GM04504 (cell line): ENCODE data around the gene ROBO2.

Experiments
- DNase-seq: peaks from one replicate; pipeline ENCODE4 v3.0.0-alpha.2; 2012; ENCODE audit warnings: low read depth

Gene ROBO2

DNA sequence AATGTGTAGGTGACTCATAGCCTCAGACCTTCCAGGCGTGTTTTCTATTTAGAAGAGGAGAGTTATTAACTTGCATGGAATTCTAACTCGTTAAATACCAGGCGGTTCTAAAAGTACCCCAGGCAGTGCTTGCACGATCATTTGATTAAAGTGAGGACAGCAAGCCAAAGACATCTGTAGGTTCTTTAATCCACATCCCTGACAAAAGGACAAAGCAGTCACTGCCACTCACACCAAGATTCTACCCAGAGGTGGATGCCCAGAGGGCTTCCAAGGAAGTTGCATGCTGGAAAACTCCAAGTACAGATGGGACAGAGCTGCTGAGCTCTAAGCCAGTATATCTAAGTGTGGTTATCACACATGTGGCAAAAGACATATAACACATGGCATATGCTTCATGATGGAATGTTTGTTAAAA, 372.1 kb downstream of the ROBO2 start:
- peak; percentile 72 for DNase-seq

DNA sequence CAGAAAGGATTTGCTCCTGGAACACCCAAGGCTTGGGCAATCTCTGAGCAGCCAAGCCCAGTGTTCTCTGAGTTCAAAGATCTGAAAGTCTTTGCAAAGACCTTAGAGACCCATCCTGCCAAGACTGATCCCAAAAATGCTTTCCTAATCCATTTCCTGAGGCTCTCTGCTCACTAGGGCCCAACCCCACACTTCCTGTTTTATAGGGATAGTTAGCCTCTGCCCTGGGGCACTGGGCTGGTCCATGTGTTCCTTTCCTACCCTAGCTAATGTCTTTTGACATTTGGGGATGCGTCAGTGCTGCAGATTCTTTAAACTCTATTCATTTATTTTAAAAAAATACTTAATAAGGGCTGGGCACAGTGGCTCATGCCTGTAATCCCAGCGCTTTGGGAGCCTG, 372.7 kb downstream of the ROBO2 start:
- peak; percentile 40 for DNase-seq

GRCh38 chr3:77414881-77415280, 375.0 kb downstream of the ROBO2 start:
- peak; percentile 14 for DNase-seq

DNA sequence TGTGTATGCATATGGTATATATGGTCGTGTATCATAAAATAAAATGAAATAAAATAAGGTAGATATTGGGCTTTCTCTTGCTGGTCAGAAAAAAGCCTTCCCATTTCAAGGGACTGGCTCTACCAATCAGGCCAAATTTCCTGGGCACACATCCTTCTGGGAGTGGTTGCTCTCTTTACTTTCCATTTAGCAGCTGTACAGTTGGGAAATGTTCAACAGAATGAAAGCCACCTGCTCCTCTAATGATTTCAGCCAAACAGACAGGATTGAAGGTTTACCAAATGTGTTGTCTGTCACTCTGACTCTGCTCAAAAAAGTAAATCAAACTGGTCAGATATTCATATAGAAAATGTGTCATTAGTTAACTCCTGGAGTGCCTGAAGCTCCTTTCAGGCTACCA, 380.4 kb downstream of the ROBO2 start:
- no peak for DNase-seq

- no peak for DNase-seq
Measured at GRCh38 chr3:77421916-77422315, 382.0 kb downstream of the ROBO2 start.

- no peak for DNase-seq
Measured at GRCh38 chr3:77426531-77426930, 386.6 kb downstream of the ROBO2 start.

DNA sequence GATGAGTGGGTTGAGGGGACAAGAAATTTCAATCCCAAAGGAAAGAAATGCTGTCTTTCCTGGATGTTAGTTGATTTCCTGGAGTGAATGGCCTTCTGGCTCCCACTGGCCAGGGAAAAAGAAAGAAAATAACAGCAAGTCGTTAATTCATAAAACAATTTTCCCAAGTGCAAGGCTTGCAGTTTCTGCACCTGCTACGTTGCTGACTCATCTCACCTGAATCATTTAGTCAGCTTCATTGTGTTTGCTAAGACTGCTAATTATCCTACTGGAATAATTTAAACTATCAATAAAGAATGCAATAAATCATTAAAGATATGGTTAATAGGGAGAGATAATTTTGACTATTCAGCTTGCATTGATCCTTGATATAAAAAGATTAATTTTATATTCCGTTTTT, 387.6 kb downstream of the ROBO2 start:
- no peak for DNase-seq

DNA sequence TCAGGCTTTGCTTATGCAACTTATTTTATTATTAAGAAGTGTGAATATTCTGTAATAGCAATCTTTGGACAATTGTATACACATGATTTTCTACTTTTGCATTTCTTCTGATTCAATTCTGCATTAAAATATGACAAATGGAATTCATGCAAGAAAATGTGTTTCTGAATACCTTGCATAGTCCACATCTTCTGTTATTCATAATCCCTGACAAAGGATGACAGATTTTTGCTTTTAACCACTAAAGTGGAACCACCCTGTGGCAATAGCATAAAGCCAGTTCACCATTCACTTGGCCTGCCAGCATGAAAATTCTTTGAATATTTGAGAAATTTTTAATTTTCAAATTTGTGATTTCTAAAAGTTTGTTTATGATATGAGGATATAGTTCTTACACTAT, 397.0 kb downstream of the ROBO2 start:
- DNase-seq = no peak

- DNase-seq = no peak
Measured at GRCh38 chr3:77446084-77446483, 406.2 kb downstream of the ROBO2 start.

- no peak for DNase-seq
Measured at GRCh38 chr3:77446761-77447160, 406.9 kb downstream of the ROBO2 start.

GRCh38 chr3:77449459-77450350, 409.8 kb downstream of the ROBO2 start:
- peak; percentile 35 for DNase-seq

GRCh38 chr3:77456431-77456830, 416.5 kb downstream of the ROBO2 start:
- DNase-seq = no peak

DNA sequence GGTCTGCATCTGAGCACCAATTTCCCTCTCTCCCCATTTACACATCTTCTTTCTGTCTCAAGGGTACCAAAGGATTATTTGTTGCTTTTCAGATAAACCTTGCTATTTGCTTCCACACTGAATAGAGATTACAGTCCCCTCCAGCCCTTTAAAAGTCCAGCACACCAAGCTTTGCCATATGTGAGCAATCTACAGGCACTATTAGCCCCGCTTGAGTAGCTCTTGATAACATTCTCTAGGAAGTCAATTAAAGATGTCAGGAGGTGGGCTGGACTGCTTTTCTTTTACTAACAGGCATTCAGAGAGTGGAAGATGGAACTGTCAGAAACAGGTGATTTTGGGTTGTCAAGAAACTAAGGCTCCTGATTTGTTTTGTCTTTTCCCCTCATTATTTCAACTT, 417.0 kb downstream of the ROBO2 start:
- DNase-seq = no peak

DNA sequence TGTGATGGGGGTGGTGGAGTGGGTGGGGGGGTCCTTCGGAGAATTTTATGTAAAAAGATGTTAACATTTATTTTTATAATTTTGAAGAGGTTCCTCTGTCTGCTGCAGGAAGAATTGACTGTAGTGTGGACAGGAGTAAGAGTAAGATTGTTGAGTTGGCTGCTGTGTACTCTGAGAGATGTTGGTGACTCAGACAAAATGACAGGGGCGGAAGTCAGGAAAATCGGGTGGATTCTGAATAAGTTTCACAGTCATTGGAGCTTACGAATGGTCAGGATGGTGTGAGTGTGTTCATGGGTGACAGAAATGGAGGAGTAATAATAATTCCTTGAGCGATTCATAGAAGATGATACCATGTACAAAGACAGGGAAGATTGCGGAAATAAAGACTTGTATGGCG, 420.0 kb downstream of the ROBO2 start:
- no peak for DNase-seq

DNA sequence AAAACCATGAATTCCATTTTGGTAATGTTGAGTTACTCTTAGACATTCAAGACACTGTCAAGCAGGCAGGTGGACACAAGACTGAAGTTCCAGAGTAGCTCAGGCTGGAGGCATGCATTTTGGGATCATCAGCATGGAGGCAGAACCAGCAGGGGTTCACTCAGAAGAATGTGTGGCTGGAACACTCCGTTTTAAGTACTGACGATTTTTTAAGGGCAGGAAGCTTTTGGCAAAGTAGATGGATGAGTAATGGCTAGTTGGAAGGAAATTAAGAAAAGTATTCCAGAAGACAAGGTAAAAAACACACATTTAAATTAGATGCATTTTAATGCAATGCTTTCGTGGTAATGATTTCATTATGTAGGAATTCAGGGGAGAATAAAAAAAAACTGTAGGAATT, 420.4 kb downstream of the ROBO2 start:
- DNase-seq = peak; percentile 23

GRCh38 chr3:77462951-77463350, 423.1 kb downstream of the ROBO2 start:
- DNase-seq = no peak

DNA sequence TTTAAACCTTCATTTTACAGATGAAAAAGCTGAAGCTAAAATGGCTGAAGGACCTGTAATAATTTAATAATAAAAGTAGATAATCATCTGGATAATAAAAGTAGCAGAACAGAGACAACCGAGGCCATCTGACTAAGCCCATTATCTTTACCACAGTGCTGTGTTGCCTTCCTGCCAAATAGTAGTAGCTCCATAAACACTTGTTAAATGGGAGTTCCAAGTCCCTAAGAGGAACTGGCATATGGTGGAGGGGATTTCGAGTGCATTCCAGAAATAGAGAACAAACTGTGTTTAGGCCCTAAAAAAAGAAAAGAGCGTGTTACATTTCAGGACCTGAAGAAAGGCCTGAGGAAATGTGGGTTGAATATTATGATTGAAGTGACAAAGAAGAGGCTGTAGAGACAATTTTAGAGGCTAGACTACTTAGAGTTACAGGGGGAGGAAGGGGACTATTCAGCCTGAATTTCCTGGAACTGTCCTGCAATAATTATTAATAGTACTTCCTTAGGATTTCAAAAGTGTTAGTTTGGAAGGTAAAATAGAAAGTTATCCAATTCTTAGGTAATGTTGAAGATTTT, 424.3 kb downstream of the ROBO2 start:
- DNase-seq = no peak

DNA sequence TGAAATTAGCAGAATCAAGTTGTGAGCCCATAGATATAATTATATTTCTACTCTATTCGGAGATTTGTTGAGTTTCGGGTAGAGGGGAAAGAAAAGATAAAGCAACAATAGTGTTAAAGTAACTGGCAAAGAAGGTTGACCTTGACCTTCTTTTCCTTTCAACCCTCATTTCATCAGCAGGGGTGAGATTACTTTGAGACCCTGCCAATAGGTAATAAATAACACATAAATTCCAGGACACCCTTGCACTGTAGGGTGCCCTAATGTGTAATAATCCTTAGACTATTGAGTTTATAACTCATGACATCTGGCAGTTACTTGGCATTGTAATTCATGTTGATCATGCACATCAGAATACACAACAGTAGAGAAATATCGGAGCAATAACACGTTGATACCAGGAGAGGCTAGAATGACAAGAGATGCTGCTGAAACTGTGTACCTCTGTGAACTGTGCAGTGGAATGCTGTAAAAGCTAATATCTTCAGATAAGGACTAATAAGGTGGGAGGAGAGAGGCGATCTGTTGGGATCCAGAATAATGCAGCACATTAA, 426.7 kb downstream of the ROBO2 start:
- DNase-seq = no peak

GRCh38 chr3:77467702-77468625, 428.1 kb downstream of the ROBO2 start:
- no peak for DNase-seq

- DNase-seq = no peak
Measured at GRCh38 chr3:77468626-77469020, 428.7 kb downstream of the ROBO2 start.

DNA sequence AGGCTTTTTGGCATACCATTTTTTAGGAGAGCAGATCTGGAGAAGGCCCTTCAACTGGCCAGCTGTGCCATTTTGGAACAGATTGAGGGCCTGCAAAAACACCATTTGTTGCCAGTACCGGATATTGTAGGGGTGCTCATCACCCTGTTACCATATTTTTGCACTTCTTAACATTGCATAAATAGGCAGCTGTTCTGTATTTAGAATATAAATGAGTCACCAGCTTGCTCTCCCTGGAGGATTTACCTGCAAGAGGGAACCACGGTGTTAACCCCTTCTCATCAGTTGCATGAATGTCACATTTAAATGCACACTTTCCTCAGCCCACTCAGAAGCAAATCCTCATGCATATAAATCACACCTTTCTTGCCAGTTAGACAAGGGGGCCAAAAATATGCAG, 435.6 kb downstream of the ROBO2 start:
- DNase-seq = no peak

DNA sequence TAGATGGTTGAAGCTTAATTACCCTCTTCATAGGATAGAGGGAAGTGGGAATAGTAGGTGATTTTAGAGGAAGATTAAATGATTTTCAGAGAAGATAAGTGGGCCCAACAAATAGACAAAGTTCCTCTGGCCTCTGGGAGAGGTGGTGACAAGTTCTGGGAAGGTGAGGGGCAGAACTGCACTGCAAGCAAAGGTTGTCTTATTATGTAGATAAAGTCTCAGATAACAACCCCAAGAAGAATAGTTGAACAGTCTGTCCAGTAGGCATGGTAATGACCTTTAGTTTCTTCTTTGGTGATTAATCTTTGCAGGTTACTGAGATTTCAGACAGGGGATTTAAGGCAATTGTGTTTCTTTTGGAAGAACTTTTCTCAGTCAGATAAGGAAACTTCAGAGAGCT, 439.1 kb downstream of the ROBO2 start:
- no peak for DNase-seq
